BJ (cell line): ENCODE measurements around the gene TMEFF2. TPM values are rescaled to one million over a fixed set of nuclear protein-coding genes. Genes with fewer than 3 reads are reported as not detected.

Experiments
- CTCF ChIA-PET: fragments of 350-600 bp; formaldehyde crosslinking; extraction: SDS; loops from one replicate; lab custom pipeline; 2021; ENCODE audit warnings: antibody characterized with exemption, inconsistent platforms; lab: Yijun Ruan, JAX
- POLR2A ChIA-PET: fragments of 300-600 bp; sonication (Branson Sonifier 250); formaldehyde crosslinking; extraction: SDS; loops from one replicate; lab custom pipeline; 2021; ENCODE audit warnings: antibody characterized with exemption; lab: Charles Lee
- DNase-seq: peaks from one replicate; pipeline ENCODE4 v3.0.0-alpha.2; 2011; ENCODE audit warnings: low read depth
- H3K27me3 ChIP-seq: 2 replicates; pipeline ENCODE4 v1.6.0; 2011; ENCODE audit warnings: low read length; ENCODE audit not compliant: control insufficient read depth, insufficient read depth
- H3K36me3 ChIP-seq: 2 replicates; pipeline ENCODE4 v1.5.1; 2011; ENCODE audit warnings: low read length; ENCODE audit not compliant: control insufficient read depth, insufficient read depth
- H3K4me3 ChIP-seq: 2 replicates; pipeline ENCODE4 v1.5.1; 2011; ENCODE audit warnings: low read depth, mild to moderate bottlenecking, control low read depth, low read length
- polyA plus RNA-seq: library from polyadenylated mRNA; depleted of rRNA; stranded (reverse); fragments of >200 nt; gene quantifications from 2 replicates; pipeline ENCODE4 v1.2.3, GENCODE V29; 2011
- TF ChIP-seq, protein P1 (sequence below): IDR thresholded peaks from 2 replicates; pipeline ENCODE4 v1.5.1; 2011; ENCODE audit warnings: low read depth, mild to moderate bottlenecking, control low read depth, inconsistent platforms, low read length, moderate library complexity; ENCODE audit not compliant: insufficient read depth

Gene TMEFF2
- polyA plus RNA-seq, 1 experiment = 0.33 TPM

GRCh38 chr2:192127434-192127833 lies 67.3 kb downstream of the TMEFF2 start:
- POLR2A ChIA-PET = no interaction called here

DNA sequence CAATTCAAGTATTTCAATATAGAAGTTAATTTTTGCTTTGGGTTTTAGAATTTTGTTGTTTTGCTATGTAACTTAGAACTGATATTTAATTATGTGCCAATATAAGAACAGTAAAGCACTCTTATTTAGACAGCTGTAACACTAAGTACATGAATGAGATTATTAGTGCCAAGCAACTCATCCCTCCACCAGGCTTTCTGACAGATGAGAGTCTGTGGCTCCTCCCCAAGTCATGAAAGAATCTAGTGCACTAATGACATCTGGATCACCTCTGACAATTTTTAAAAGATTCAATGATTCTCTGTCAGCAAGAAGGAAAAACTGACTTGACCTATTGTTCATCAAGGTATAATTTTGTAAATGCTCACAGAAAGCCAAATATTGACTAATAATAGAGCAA lies 67.8 kb downstream of the TMEFF2 start:
- POLR2A ChIA-PET = no interaction called here
- CTCF ChIA-PET = interaction anchor here (0.8 kb wide), 1 partner anchor 256 kb away, joined by 5 read pairs; no protein-coding TSS in a partner anchor
- Histone ChIP-seq H3K36me3 (no peaks in the 10 kb centered on the region), H3K27me3 (no peaks in the 10 kb centered on the region), H3K4me3 (no peak overlapping the region)
- DNase-seq = no peak
- TF ChIP-seq, protein P1, sequence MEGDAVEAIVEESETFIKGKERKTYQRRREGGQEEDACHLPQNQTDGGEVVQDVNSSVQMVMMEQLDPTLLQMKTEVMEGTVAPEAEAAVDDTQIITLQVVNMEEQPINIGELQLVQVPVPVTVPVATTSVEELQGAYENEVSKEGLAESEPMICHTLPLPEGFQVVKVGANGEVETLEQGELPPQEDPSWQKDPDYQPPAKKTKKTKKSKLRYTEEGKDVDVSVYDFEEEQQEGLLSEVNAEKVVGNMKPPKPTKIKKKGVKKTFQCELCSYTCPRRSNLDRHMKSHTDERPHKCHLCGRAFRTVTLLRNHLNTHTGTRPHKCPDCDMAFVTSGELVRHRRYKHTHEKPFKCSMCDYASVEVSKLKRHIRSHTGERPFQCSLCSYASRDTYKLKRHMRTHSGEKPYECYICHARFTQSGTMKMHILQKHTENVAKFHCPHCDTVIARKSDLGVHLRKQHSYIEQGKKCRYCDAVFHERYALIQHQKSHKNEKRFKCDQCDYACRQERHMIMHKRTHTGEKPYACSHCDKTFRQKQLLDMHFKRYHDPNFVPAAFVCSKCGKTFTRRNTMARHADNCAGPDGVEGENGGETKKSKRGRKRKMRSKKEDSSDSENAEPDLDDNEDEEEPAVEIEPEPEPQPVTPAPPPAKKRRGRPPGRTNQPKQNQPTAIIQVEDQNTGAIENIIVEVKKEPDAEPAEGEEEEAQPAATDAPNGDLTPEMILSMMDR = no peak

More at GRCh38 chr2:192127434-192127833, 67.3 kb downstream of the TMEFF2 start:
- TF ChIP-seq, protein P1 = no peak
- H3K36me3 ChIP-seq = no peaks in the 10 kb centered on the region
- no peak overlapping the region for H3K4me3 ChIP-seq
- H3K27me3 ChIP-seq = no peaks in the 10 kb centered on the region
- CTCF ChIA-PET = interaction anchor here (0.8 kb wide), 2 partner anchors 12 to 256 kb away, joined by 3 to 5 read pairs; no protein-coding TSS in a partner anchor
- no peak for DNase-seq

DNA sequence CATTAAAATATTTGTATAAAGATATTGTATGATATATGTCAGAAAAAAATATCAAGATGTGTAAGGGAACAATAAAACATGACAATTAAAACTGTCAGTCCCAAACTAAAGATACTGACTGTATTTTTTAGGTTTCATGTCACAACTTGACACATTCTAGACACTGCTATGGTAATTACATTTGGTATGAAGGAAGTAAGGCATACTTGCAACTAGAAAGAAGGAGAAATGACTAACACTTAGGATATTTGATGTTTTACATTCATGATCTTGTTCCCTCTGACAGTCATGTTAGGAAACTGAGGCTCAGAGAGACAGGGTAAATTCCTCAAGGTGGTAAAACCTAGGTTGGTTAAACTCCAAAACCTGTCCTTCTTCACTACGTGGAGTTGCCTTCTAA lies 68.3 kb downstream of the TMEFF2 start:
- Histone ChIP-seq H3K4me3 (no peak overlapping the region), H3K36me3 (no peaks in the 10 kb centered on the region), H3K27me3 (no peaks in the 10 kb centered on the region)
- no peak for DNase-seq
- POLR2A ChIA-PET = no interaction called here
- CTCF ChIA-PET = no interaction called here
- TF ChIP-seq, protein P1 = no peak

DNA sequence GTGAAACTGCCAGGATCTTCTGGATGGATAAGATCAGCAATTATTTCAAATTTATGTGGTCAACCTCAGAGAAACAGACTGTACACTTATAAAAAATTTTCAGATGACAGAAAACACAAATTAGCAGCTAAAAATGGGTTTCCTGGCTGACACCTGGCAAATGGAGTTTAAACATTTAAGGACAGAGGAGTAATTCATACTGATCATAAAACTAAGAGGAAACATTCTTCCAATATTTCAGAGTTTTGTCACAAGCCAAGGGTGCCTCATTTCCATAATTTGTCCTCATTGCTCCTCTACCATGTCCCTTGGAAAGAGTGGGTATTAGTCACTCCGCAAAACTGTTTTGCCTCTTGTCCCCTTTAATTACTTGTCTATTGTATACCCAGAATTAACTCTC lies 70.2 kb downstream of the TMEFF2 start:
- Histone ChIP-seq H3K4me3 (no peak overlapping the region), H3K36me3 (no peaks in the 10 kb centered on the region), H3K27me3 (no peaks in the 10 kb centered on the region)
- ChIA-PET CTCF (interaction anchor here (0.8 to 1.4 kb wide), 2 partner anchors 569 to 1062 kb away, joined by 3 to 5 read pairs; no protein-coding TSS in a partner anchor), POLR2A (no interaction called here)
- TF ChIP-seq, protein P1 = no peak
- peak; percentile 92 for DNase-seq

- no peak for DNase-seq
- ChIA-PET POLR2A (no interaction called here), CTCF (interaction anchor here (1.4 kb wide), 1 partner anchor 568 kb away, joined by 5 read pairs; no protein-coding TSS in a partner anchor)
- TF ChIP-seq, protein P1 = no peak
- Histone ChIP-seq H3K27me3 (no peaks in the 10 kb centered on the region), H3K36me3 (no peaks in the 10 kb centered on the region), H3K4me3 (no peak overlapping the region)
Measured at GRCh38 chr2:192123847-192124246, 70.9 kb downstream of the TMEFF2 start.
